Common myeloid progenitor, CD34-positive (primary cell): ENCODE results near the gene AFDN.

Source experiments
- CTCF ChIA-PET: fragments of 350-600 bp; sonication (Branson Sonifier 250); formaldehyde crosslinking; loops from one replicate; lab custom pipeline; 2021; ENCODE audit warnings: antibody characterized with exemption; lab: Charles Lee
- POLR2A ChIA-PET: fragments of 350-600 bp; sonication (Branson Sonifier 250); formaldehyde crosslinking; loops from one replicate; lab custom pipeline; 2021; ENCODE audit warnings: antibody characterized with exemption; lab: Charles Lee
- DNase-seq, 3 donors: peaks; one replicate each; pipeline versions ENCODE4 v3.0.0 to v3.0.0-alpha.2; 2013
- H3K27ac ChIP-seq, 2 experiments: 1 replicate in 1 of 2; 2 replicates in 1 of 2; pipeline ENCODE4 v1.7.0; 2013; ENCODE audit warnings: inconsistent platforms in 2 of 2, low read length in 2 of 2, mild to moderate bottlenecking in 2 of 2, low read depth in 1 of 2, moderate library complexity in 1 of 2; ENCODE audit not compliant: severe bottlenecking in 2 of 2, insufficient read depth in 1 of 2, poor library complexity in 1 of 2
- H3K27me3 ChIP-seq, 5 experiments: replicated peaks in 2 of 5; 1 replicate in 3 of 5; 2 replicates in 2 of 5; pipeline versions ENCODE4 v1.6.1 to v1.7.0; 2013; ENCODE audit warnings: low read length in 4 of 5, mild to moderate bottlenecking in 2 of 5, moderate library complexity in 2 of 5, inconsistent platforms in 1 of 5; ENCODE audit not compliant: insufficient read depth in 5 of 5, control insufficient read depth in 4 of 5
- H3K36me3 ChIP-seq, 4 experiments: 1 replicate in 2 of 4; 2 replicates in 2 of 4; pipeline versions ENCODE4 v1.6.1 to v1.7.0; 2013; ENCODE audit warnings: low read length in 3 of 4, control low read depth in 1 of 4, mild to moderate bottlenecking in 1 of 4; ENCODE audit not compliant: control insufficient read depth in 4 of 4, insufficient read depth in 4 of 4
- H3K4me1 ChIP-seq, 4 experiments: 1 replicate in 3 of 4; 2 replicates in 1 of 4; pipeline versions ENCODE4 v1.6.1 to v1.7.1; 2013; ENCODE audit warnings: low read length in 3 of 4, mild to moderate bottlenecking in 3 of 4, control low read depth in 1 of 4, inconsistent platforms in 1 of 4, moderate library complexity in 1 of 4; ENCODE audit not compliant: control insufficient read depth in 4 of 4, insufficient read depth in 4 of 4; ENCODE audit errors: control extremely low read depth in 1 of 4
- H3K4me3 ChIP-seq, 7 experiments: 1 replicate in 4 of 7; 2 replicates in 3 of 7; pipeline versions ENCODE4 v1.5.1 to v1.7.0; 2013; ENCODE audit warnings: mild to moderate bottlenecking in 7 of 7, low read length in 6 of 7, moderate library complexity in 6 of 7, inconsistent platforms in 2 of 7, low read depth in 2 of 7, control low read depth in 1 of 7; ENCODE audit not compliant: insufficient read depth in 4 of 7, control insufficient read depth in 1 of 7; ENCODE audit errors: extremely low read depth in 1 of 7
- H3K9me3 ChIP-seq, 5 experiments: 1 replicate in 4 of 5; 2 replicates in 1 of 5; pipeline versions ENCODE4 v1.6.1 to v1.7.1; 2013; ENCODE audit warnings: low read length in 4 of 5, mild to moderate bottlenecking in 2 of 5, inconsistent platforms in 1 of 5, low read depth in 1 of 5, moderate library complexity in 1 of 5; ENCODE audit not compliant: control insufficient read depth in 4 of 5, insufficient read depth in 2 of 5; ENCODE audit errors: control extremely low read depth in 1 of 5
- WGBS: methylation state at CpG from one replicate; pipeline ENCODE4 v1.1.5; 2013; ENCODE audit not compliant: insufficient coverage; 5-methylcytosine and 5-hydroxymethylcytosine counted together

AFDN gene

DNA sequence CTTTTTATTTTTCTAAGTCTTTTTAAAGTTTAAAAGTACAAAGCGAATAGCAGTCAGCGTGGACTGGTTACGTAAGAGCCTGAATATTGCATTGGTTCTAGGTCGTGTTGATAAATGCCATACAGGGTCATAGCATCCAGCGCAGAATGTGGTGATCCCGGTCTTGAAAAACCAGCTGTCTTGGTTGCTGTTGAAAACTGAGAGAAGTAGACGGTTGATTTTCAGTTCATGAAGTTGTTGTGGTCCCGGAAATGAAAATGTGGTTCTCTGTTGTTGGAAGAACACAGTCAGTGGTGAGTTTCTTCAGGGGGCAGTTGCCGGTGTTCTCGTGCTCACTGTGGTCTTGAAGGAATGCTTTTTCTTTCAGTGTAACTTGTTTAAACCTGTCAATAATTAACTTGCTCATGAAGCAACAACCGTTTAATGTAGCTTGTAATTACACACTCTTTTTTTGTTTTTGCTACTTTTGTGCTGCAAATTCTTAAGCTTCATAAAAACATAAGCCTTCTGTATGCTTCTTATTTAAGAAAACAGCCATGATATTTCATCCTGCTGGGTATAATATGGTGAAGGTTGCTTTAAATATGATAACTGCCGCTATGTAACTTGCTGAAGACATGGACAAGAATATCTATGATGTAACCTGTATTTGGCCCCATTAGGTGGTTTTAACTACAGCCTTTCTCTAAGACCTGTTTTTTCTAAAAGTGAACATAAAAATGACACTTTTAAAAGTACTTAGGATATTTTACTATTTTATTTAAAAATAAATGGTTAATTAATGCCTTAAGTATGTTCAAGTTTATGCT, 106.0 kb downstream of the AFDN start:
- Histone ChIP-seq H3K4me3 (no peak overlapping the region), H3K36me3 (peaks cover 0 to 1% (median 0%) of the 10 kb centered on the region in 4 experiments), H3K27me3 (no peaks in the 10 kb centered on the region), H3K27ac (no peak overlapping the region), H3K9me3 (no peaks in the 10 kb centered on the region), H3K4me1 (peaks cover 0 to 3% (median under 1%) of the 10 kb centered on the region in 4 experiments)
- no peak for DNase-seq
- ChIA-PET POLR2A (no interaction called here), CTCF (no interaction called here)
- WGBS: 98% methylated on average over 11 of the region's 12 CpGs

DNA sequence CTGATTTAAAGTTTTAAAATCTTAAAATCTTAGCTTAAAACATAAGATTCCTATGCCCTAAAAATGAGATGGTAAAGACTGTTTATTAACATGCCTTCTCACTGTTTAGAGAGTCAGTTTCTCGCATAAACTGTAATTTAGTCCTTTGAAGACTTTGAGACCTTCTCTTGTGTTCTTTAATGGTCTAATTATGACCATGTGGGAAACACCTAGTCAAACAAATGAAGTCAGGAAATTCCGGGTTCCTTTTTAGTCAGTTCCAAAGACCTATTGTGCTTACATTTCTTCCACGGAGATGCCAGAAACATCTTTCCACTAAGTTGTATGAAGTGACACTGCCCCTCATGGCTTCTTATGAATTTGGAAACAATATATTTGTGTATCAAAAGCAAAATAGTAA, 106.6 kb downstream of the AFDN start:
- 89% methylated on average over 3 of the region's 3 CpGs for WGBS
- DNase-seq: no peak
- H3K27ac ChIP-seq: no peak overlapping the region
- CTCF ChIA-PET: no interaction called here
- peaks cover 0 to 9% (median 6%) of the 10 kb centered on the region in 4 experiments for H3K4me1 ChIP-seq
- POLR2A ChIA-PET: no interaction called here
- H3K27me3 ChIP-seq: no peaks in the 10 kb centered on the region
- H3K4me3 ChIP-seq: no peak overlapping the region
- no peaks in the 10 kb centered on the region for H3K9me3 ChIP-seq
- H3K36me3 ChIP-seq: no peaks in the 10 kb centered on the region

DNA sequence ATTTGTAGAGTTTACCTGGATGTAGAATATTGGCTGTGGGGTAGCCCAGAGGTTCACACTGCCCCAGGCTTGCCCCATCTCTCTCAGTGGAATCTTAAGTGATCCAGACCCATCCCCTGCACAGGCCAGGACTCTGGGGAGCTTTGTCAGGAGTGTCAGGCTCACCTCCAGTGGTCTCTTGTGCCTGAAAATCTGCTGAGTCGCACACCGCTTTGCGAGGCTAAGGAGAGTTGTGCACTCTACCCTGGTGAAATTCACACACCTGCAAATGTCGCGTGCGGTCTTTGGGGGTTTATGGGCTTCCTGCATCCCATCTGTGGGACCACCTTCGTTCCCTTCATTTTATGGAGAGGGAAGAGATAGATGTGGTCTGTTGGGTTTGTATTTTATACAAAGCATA, 107.1 kb downstream of the AFDN start:
- H3K4me1 ChIP-seq: peaks cover 0 to 13% (median 8%) of the 10 kb centered on the region in 4 experiments
- no peak for DNase-seq
- 100% methylated on average over 1 of the region's 7 CpGs for WGBS
- no peak overlapping the region for H3K27ac ChIP-seq
- H3K9me3 ChIP-seq: no peaks in the 10 kb centered on the region
- H3K4me3 ChIP-seq: no peak overlapping the region
- no peaks in the 10 kb centered on the region for H3K27me3 ChIP-seq
- no peaks in the 10 kb centered on the region for H3K36me3 ChIP-seq
- ChIA-PET POLR2A (no interaction called here), CTCF (no interaction called here)

DNA sequence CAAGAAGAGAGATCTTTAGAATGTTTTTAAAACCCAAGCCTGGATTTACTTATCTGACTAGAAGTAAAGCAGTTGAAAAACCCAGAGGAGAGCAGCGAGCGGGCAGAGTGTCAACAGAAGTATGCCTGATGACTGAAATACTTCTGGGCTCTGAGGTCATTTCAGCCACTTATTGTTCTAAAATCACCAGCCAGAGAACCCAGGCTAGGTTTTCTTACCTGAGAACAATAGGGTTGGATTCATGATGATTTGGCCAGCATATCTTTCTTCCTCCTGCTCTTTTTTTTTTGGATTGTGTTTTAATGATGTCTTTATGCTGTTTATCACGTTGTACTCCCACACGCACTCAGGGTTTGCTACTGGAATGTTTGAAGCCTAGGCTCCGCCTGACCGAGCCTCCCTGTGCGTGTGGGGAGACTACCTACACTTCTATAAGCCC, 107.7 kb downstream of the AFDN start:
- POLR2A ChIA-PET: no interaction called here
- whole genome bisulfite sequencing: 97% methylated on average over 5 of the region's 7 CpGs
- Histone ChIP-seq H3K9me3 (no peaks in the 10 kb centered on the region), H3K36me3 (no peaks in the 10 kb centered on the region), H3K27ac (no peak overlapping the region), H3K27me3 (no peaks in the 10 kb centered on the region), H3K4me1 (peaks cover 0 to 13% (median 8%) of the 10 kb centered on the region in 4 experiments), H3K4me3 (no peak overlapping the region)
- CTCF ChIA-PET: interaction anchor here (1.0 kb wide), 1 partner anchor 936 kb away, joined by 3 read pairs; no protein-coding TSS in a partner anchor
- no peak for DNase-seq

DNA sequence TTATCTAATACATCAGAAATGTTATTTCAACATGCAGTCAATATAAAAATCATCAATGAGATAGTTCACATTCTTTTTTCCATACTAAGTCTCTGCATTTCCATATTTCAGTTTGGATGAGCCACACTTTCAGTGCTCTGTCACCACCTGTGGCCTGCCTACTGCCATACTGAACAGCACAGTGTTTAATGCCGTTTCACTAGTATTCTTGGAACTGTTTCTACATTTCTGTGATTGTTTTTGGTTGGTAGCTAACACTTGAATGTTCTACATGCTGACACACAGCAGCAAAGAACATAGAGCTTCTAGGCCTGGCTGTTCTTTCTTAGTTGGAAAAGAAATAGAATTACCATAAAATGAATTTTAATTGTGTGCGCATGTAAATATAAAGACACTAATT, 109.3 kb downstream of the AFDN start:
- ChIA-PET CTCF (interaction anchor here (0.9 kb wide), 1 partner anchor 600 kb away, joined by 3 read pairs; no protein-coding TSS in a partner anchor), POLR2A (no interaction called here)
- no peak for DNase-seq
- H3K36me3 ChIP-seq: no peaks in the 10 kb centered on the region
- H3K27me3 ChIP-seq: no peaks in the 10 kb centered on the region
- peaks cover 0 to 13% (median 8%) of the 10 kb centered on the region in 4 experiments for H3K4me1 ChIP-seq
- H3K9me3 ChIP-seq: no peaks in the 10 kb centered on the region
- no peak overlapping the region for H3K27ac ChIP-seq
- H3K4me3 ChIP-seq: no peak overlapping the region
- no CpG with 5 or more reads among the region's 2 CpGs for WGBS

DNA sequence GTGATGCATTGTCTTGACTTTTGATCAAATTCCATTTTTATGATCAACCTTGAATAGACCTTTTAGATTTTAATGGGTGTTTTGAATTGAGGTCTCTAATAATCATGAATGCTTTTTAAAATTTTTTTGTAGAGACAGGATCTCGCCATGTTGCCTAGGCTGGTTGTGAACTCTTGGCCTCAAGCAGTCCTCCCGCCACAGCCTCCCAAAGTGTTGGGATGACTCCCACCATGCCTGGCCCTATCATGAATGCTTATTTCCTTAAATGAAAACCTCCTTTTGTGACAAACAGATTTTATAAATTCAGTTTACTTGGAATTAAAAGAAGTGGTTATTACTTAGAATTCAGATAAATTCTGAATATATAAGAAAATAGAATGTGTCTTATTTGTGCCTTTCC, 110.6 kb downstream of the AFDN start:
- no peaks in the 10 kb centered on the region for H3K27me3 ChIP-seq
- no peaks in the 10 kb centered on the region for H3K9me3 ChIP-seq
- POLR2A ChIA-PET: no interaction called here
- no peaks in the 10 kb centered on the region for H3K36me3 ChIP-seq
- no peak for DNase-seq
- peaks cover 0 to 13% (median 8%) of the 10 kb centered on the region in 4 experiments for H3K4me1 ChIP-seq
- WGBS: no CpG with 5 or more reads among the region's 2 CpGs
- H3K4me3 ChIP-seq: no peak overlapping the region
- H3K27ac ChIP-seq: no peak overlapping the region
- CTCF ChIA-PET: no interaction called here
